Skin epidermis (tissue), 12 donors: ENCODE data around the gene TAAR6.
"Not testable (repeated sequence)": the region's sequence is repeated elsewhere in the genome, so short reads cannot be mapped to it uniquely, and the experiment has no call there.

Experiments
- H3K27ac ChIP-seq, 21 experiments: fragments of 200-600 bp; sonication (generic) in 11 of 21; one replicate each; pipeline ENCODE4 v1.5.0; 2020; ENCODE audit warnings: mild to moderate bottlenecking in 3 of 21, inconsistent platforms in 2 of 21, moderate library complexity in 2 of 21
- H3K4me3 ChIP-seq, 7 experiments: fragments of 200-600 bp; sonication (generic) in 2 of 7; one replicate each; pipeline ENCODE4 v1.5.0; 2020; ENCODE audit warnings: inconsistent platforms in 2 of 7, mild to moderate bottlenecking in 2 of 7, moderate library complexity in 1 of 7

Gene TAAR6

GRCh38 chr6:132587424-132587823 is 17.3 kb downstream of the TAAR6 start:
- Histone ChIP-seq H3K27ac (no peak overlapping the region), H3K4me3 (no peak overlapping the region)

- H3K4me3 ChIP-seq, result no peak within 1 kb of the TSS
- no peak within 1 kb of the TSS for H3K27ac ChIP-seq
Observed at GRCh38 chr6:132589454-132589853, 19.3 kb downstream of the TAAR6 start, which contains the start of gene TAAR5. TSS of gene TAAR5 (minus strand) at chr6:132589741. CDS start at chr6:132589686, 55 bp downstream.

GRCh38 chr6:132590362-132590761 is 20.2 kb downstream of the TAAR6 start:
- H3K27ac ChIP-seq, result no peak overlapping the region
- no peak overlapping the region for H3K4me3 ChIP-seq

GRCh38 chr6:132592855-132593254 is 22.7 kb downstream of the TAAR6 start:
- Histone ChIP-seq H3K4me3 (no peak overlapping the region), H3K27ac (no peak overlapping the region)

- Histone ChIP-seq H3K27ac (no peak overlapping the region), H3K4me3 (no peak overlapping the region)
Observed at GRCh38 chr6:132596201-132596600, 26.1 kb downstream of the TAAR6 start.

- Histone ChIP-seq H3K27ac (no peak overlapping the region), H3K4me3 (no peak overlapping the region)
Observed at GRCh38 chr6:132598473-132598872, 28.4 kb downstream of the TAAR6 start.

- H3K27ac ChIP-seq, H3K4me3 ChIP-seq: not testable (repeated sequence)
Observed at GRCh38 chr6:132600900-132601299, 30.8 kb downstream of the TAAR6 start.

GRCh38 chr6:132604635-132605152 is 34.6 kb downstream of the TAAR6 start:
- no peak overlapping the region for H3K27ac ChIP-seq
- H3K4me3 ChIP-seq, result no peak overlapping the region

GRCh38 chr6:132607544-132608233 is 37.6 kb downstream of the TAAR6 start:
- Histone ChIP-seq H3K4me3 (no peak overlapping the region), H3K27ac (no peak overlapping the region)

- H3K27ac ChIP-seq, result no peak overlapping the region
- H3K4me3 ChIP-seq, result no peak overlapping the region
Observed at GRCh38 chr6:132611616-132612015, 41.5 kb downstream of the TAAR6 start.

GRCh38 chr6:132612449-132613108 is 42.5 kb downstream of the TAAR6 start:
- no peak overlapping the region for H3K27ac ChIP-seq

GRCh38 chr6:132614554-132614953 is 44.4 kb downstream of the TAAR6 start:
- Histone ChIP-seq H3K27ac (no peak overlapping the region), H3K4me3 (no peak overlapping the region)

More at GRCh38 chr6:132612449-132613108, 42.5 kb downstream of the TAAR6 start:
- no peak overlapping the region for H3K4me3 ChIP-seq

- no peak overlapping the region for H3K27ac ChIP-seq
Observed at GRCh38 chr6:132616677-132617076, 46.6 kb downstream of the TAAR6 start.

More at GRCh38 chr6:132616677-132617076, 46.6 kb downstream of the TAAR6 start:
- no peak overlapping the region for H3K4me3 ChIP-seq
